ENCODE measurements around the gene XRCC5. TPM values are rescaled to one million over a fixed set of nuclear protein-coding genes. Genes with fewer than 3 reads are reported as not detected.

XRCC5 gene
- total RNA-seq, 1 experiment from 2014 or later, result 424 TPM

DNA sequence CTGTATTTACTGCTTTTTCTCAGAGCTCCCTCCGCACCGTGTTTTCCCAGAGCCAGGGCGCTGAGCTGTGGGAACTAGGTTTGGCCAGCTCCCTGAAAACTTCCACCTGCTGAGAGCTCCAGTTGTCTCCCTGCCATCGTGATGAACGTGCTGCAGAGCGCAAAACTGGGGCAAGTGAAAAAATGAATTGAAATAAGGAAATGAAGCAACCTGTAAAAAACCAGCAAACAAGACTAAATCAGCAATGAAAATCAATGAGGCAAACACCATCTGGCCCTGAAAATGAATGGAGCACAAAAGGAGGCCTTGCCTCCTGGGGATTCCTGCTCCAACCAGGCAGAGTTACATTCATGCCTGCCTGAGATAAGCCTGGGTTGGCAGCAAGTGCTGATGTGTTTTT lies 133.2 kb downstream of the XRCC5 start (continued):
- no peak for TF ChIP-seq SIN3A (IDR thresholded peaks at IDR 0.05; ENCODE audit: low read depth)

DNA sequence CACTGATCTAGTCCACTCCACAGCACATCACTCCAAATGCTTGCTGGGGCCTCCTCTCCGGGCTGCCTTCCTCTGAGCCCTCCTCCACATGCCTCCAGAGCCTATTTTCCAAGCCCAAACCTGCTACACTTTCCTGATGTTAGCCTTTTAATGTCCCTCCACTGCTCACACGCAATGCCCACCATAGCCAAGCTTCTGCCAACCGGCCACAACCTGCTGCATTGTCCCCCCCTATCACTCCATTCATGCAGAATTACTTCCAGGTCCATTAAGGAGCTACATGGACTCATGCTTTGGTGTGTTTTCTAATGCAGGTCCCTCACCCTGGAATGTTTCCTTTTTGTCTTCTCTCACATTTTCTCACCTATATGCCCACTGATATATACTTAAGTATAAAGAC lies 133.9 kb downstream of the XRCC5 start:
- RAD21 ChIA-PET (ENCODE audit: low non-redundant PET in 1 of 2, low total read pairs in 2 of 2, uncharacterized antibody in 2 of 2, unreplicated experiment in 2 of 2), result no interaction called here
- 0 out of 2 replicates have a peak, but pooled peaks cover 3% of the 10 kb centered on the region for H3K9me2 ChIP-seq (ENCODE audit: insufficient read depth)
- H4K20me1 ChIP-seq (ENCODE audit: insufficient read depth), result no peaks in the 10 kb centered on the region
- H3K4me1 ChIP-seq (ENCODE audit: control insufficient read depth in 1 of 2, insufficient read depth in 2 of 2, low read length in 2 of 2), result no peaks in the 10 kb centered on the region
- H3K36me3 ChIP-seq (ENCODE audit: control insufficient read depth in 1 of 2, insufficient read depth in 2 of 2, low read length in 2 of 2), result no peaks in the 10 kb centered on the region
- H3K9me3 ChIP-seq (ENCODE audit: control insufficient read depth in 1 of 2, insufficient read depth in 1 of 2, low read depth in 1 of 2, low read length in 2 of 2), result no peaks in the 10 kb centered on the region
- H3K27me3 ChIP-seq (ENCODE audit: insufficient read depth, low read length), result no peaks in the 10 kb centered on the region
- BruUV-seq (replicated peaks), result no TSS peak
- TF ChIP-seq ZFX (IDR thresholded peaks at IDR 0.05) (no peak), CEBPB (IDR thresholded peaks at IDR 0.05; ENCODE audit: low read depth) (no peak), POLR2AphosphoS5 (IDR thresholded peaks at IDR 0.05; ENCODE audit: low read depth, low read length) (no peak), YY1 (IDR thresholded peaks at IDR 0.05; ENCODE audit: extremely low read depth, insufficient replicate concordance, low read depth, low read length) (no peak), ELF1 (IDR thresholded peaks at IDR 0.05; ENCODE audit: borderline replicate concordance, low read depth) (no peak), ZNF274 (IDR thresholded peaks at IDR 0.05; ENCODE audit: low read depth, low read length) (no peak), POLR2A (IDR thresholded peaks at IDR 0.05; ENCODE audit: borderline replicate concordance, extremely low read depth, insufficient read depth, insufficient read length) (no peak), EGR1 (IDR thresholded peaks at IDR 0.05; ENCODE audit: low read depth) (no peak), RAD21 (IDR thresholded peaks at IDR 0.05; ENCODE audit: low read depth) (no peak), FOSL1 (IDR thresholded peaks at IDR 0.05; ENCODE audit: low read depth) (no peak), EZH2 (IDR thresholded peaks at IDR 0.05) (no peak), CBX3 (IDR thresholded peaks at IDR 0.05; ENCODE audit: low read depth) (no peak), SP1 (IDR thresholded peaks at IDR 0.05; ENCODE audit: low read depth) (no peak), JUND (IDR thresholded peaks at IDR 0.05) (no peak)
- TF ChIP-seq, protein P1, sequence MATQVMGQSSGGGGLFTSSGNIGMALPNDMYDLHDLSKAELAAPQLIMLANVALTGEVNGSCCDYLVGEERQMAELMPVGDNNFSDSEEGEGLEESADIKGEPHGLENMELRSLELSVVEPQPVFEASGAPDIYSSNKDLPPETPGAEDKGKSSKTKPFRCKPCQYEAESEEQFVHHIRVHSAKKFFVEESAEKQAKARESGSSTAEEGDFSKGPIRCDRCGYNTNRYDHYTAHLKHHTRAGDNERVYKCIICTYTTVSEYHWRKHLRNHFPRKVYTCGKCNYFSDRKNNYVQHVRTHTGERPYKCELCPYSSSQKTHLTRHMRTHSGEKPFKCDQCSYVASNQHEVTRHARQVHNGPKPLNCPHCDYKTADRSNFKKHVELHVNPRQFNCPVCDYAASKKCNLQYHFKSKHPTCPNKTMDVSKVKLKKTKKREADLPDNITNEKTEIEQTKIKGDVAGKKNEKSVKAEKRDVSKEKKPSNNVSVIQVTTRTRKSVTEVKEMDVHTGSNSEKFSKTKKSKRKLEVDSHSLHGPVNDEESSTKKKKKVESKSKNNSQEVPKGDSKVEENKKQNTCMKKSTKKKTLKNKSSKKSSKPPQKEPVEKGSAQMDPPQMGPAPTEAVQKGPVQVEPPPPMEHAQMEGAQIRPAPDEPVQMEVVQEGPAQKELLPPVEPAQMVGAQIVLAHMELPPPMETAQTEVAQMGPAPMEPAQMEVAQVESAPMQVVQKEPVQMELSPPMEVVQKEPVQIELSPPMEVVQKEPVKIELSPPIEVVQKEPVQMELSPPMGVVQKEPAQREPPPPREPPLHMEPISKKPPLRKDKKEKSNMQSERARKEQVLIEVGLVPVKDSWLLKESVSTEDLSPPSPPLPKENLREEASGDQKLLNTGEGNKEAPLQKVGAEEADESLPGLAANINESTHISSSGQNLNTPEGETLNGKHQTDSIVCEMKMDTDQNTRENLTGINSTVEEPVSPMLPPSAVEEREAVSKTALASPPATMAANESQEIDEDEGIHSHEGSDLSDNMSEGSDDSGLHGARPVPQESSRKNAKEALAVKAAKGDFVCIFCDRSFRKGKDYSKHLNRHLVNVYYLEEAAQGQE (IDR thresholded peaks at IDR 0.05; ENCODE audit: low read depth), result no peak
- TF ChIP-seq, protein P2, sequence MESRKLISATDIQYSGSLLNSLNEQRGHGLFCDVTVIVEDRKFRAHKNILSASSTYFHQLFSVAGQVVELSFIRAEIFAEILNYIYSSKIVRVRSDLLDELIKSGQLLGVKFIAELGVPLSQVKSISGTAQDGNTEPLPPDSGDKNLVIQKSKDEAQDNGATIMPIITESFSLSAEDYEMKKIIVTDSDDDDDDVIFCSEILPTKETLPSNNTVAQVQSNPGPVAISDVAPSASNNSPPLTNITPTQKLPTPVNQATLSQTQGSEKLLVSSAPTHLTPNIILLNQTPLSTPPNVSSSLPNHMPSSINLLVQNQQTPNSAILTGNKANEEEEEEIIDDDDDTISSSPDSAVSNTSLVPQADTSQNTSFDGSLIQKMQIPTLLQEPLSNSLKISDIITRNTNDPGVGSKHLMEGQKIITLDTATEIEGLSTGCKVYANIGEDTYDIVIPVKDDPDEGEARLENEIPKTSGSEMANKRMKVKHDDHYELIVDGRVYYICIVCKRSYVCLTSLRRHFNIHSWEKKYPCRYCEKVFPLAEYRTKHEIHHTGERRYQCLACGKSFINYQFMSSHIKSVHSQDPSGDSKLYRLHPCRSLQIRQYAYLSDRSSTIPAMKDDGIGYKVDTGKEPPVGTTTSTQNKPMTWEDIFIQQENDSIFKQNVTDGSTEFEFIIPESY (IDR thresholded peaks at IDR 0.05; ENCODE audit: extremely low read depth, insufficient replicate concordance, low read length), result no peak
- TF ChIP-seq, protein P3, sequence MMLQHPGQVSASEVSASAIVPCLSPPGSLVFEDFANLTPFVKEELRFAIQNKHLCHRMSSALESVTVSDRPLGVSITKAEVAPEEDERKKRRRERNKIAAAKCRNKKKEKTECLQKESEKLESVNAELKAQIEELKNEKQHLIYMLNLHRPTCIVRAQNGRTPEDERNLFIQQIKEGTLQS (IDR thresholded peaks at IDR 0.05), result no peak
- TF ChIP-seq, protein P4, sequence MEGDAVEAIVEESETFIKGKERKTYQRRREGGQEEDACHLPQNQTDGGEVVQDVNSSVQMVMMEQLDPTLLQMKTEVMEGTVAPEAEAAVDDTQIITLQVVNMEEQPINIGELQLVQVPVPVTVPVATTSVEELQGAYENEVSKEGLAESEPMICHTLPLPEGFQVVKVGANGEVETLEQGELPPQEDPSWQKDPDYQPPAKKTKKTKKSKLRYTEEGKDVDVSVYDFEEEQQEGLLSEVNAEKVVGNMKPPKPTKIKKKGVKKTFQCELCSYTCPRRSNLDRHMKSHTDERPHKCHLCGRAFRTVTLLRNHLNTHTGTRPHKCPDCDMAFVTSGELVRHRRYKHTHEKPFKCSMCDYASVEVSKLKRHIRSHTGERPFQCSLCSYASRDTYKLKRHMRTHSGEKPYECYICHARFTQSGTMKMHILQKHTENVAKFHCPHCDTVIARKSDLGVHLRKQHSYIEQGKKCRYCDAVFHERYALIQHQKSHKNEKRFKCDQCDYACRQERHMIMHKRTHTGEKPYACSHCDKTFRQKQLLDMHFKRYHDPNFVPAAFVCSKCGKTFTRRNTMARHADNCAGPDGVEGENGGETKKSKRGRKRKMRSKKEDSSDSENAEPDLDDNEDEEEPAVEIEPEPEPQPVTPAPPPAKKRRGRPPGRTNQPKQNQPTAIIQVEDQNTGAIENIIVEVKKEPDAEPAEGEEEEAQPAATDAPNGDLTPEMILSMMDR (IDR thresholded peaks at IDR 0.05 in 2 of 3, conservative IDR thresholded peaks at IDR 0.05 in 1 of 3; ENCODE audit: borderline replicate concordance in 1 of 3, insufficient read depth in 1 of 3, low read depth in 2 of 3, low read length in 2 of 3), result no peak
- TF ChIP-seq, protein P5, sequence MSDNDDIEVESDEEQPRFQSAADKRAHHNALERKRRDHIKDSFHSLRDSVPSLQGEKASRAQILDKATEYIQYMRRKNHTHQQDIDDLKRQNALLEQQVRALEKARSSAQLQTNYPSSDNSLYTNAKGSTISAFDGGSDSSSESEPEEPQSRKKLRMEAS (IDR thresholded peaks at IDR 0.05), result no peak
- intact Hi-C loops (cut with micrococcal nuclease), result no loop called here
- H3K27ac ChIP-seq (ENCODE audit: low read depth, low read length), result no peak overlapping the region
- DNase-seq (ENCODE audit: low read depth, low spot score), result no peak
- H3K79me2 ChIP-seq (ENCODE audit: insufficient read depth, low read length), result no peaks in the 10 kb centered on the region
- no peak overlapping the region for H3K4me3 ChIP-seq (replicated peaks in 1 of 2; ENCODE audit: low read depth in 1 of 2, low read length in 2 of 2)
- H3K4me2 ChIP-seq (ENCODE audit: low read length), result no peak overlapping the region
- no peak overlapping the region for H2AFZ ChIP-seq (ENCODE audit: low read depth, low read length, poor library complexity, severe bottlenecking)
- H3K9ac ChIP-seq (ENCODE audit: low read length), result no peak overlapping the region
- CTCF ChIA-PET, result no interaction called here
- POLR2A ChIA-PET, result no interaction called here
- ATAC-seq, result no peak

All from HCT116 (cell line).